GM19468 (cell line): ENCODE measurements around the gene DCST1.

Experiments used
- ATAC-seq: cut with Tn5 transposase; IDR thresholded peaks from one replicate; pipeline ENCODE4 v1.9.1; 2021; ENCODE audit warnings: mild to moderate bottlenecking, moderate library complexity, moderate number of reproducible peaks; ENCODE audit not compliant: unreplicated experiment; ENCODE audit errors: extremely low read depth

The DCST1 gene

DNA sequence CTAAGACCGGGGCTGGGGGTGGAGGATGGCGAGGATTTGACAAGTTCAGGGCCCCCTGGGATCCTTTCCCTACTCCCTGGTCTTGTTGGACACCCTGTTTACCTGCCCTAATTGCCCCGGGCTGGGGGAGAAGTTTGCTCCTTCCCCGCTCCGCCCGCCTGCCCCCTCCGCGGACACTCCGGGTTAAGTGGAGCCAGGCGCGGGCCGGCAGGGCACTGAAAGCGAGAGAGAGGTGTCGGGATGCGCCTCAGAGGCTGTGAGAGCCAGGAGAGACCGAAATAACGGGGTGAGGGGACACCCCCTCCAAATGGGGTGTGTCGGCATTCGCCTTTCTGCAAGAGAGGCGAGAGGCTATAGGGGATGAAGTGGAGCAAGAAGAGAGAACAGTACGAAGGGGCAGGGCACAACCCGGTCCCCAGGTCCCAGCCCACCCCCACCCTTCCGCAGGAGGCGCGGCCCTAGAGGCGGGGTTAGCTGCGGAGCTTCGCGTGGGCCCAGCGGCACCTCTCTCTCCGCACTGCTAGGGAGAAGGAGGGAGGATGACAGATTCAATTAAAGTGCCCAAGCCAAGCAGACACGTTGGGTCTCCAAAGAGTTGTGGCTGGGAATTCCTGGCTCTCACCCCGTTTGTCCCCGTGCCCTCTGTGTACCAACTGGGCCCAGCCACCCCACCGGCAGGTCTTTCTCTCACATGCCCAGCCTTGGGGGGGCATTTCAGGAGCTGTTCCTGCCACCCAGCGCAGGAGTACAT is 48.9 kb downstream of the DCST1 start:
- ATAC-seq = no peak

DNA sequence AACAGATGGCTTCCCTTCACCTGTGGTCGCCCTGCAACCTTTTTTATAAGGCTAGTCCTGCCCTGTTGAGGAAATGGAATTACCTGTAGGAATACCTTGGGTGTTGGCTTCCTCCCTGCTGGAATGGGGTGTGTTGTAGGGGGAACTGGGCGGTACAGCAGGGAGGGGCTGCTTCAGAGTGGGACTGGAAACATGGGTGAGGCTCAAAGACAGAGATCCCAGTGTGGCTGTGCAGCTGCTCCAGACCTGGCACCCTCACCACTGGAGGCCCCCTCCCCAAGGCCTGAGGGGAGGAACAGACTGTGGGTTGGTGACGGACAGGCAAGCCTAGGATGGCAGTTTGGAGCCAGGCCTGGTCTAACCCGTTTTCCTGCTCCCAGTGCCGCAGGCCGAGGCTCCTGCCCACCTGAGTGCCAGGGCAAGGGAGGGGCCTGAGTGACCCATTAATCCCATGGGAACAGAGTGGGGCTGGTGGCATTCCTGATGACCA is 49.5 kb downstream of the DCST1 start:
- ATAC-seq = no peak

DNA sequence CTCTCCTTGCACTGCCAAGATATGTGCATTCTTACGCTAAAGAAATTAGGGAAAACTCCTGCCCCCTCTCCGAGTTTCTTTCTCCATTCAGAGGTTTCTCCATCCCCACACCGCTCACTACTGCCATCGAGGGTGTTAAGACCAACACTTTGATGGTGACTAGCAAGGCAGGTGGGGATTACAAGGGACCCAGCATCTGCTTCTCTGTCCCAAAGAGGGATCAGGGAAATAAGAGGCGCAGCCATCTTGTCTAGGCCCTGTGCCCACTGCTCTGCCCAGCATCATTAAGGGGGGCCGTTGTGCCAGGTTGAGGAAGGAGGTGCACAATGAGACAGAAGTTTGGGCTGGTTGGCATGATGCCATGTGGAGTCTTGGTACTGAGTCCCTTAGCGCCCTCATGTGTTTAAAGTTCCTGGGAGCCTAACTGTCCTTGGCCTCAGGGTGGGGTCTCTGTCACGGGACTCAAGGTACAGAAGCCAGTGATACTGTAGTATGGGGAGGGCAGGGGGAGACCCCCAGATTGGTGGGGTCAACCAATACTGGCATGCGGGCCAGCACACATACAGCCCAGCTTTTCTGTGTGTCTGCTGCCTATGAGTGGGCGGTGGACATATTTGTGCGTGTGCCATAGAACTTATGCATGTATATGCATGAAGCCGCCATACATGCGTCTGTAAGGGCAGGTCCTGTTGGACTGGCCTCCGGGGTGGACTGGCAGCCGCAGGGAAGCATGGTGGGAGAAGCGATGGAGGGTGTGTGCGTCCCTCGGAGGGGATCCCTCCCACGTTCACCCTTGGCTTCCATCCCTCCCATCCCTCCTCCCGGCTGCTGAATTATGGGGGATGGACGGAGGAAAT is 50.5 kb downstream of the DCST1 start:
- no peak for ATAC-seq

DNA sequence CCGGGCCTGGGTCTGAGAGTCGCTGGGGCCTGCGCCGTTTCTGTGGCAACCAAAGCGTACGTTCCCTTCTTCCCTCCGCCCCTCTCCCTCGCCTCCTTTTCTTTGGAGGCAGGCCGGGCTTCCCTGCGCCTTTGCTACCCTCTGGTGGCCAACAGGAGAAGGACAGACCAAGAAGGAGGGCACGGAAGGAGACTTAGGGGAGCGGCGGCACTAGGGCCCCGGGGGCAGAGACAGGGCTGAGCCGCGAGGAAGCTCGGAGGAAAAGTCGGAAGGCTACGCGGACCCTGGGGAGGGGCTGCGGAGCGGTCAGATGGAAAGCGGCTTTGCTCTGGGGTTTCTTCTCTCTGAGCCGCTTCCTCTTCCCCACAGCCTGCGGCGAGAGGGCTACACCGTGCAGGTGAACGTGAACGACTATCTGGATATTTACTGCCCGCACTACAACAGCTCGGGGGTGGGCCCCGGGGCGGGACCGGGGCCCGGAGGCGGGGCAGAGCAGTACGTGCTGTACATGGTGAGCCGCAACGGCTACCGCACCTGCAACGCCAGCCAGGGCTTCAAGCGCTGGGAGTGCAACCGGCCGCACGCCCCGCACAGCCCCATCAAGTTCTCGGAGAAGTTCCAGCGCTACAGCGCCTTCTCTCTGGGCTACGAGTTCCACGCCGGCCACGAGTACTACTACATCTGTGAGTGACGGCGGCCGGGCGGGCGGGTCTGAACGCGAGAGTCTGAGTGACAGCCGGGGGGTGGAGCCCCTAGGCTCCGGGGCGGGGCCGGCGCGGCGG is 51.3 kb downstream of the DCST1 start:
- ATAC-seq = peak; percentile 65

DNA sequence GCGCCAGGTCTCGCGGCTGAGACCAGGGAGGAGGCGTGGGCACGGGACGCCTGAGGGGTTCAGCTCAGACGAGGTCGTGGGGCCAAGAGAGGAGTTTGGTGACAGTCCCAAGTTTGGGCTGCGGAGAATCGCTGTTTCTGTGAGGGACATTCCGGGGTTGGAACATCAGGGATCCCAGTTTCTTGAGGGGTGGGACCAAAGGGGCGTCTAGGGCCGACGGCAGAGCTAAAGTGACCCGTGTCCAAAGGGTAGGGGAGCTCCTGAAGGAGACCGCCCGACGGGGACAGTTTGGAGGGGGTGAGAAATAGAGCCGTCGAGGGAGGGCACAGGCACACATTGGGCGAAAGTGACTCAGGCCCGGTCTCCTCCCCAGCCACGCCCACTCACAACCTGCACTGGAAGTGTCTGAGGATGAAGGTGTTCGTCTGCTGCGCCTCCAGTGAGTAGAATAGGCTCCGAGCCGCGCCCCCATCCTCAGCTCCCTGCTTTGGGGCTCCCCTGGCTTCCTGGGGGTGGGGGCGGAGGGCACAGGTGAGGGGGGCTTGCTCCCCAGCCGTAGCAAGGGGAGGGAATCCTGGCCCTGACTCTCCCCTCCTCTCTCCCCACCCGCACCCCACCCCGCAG is 52.0 kb downstream of the DCST1 start:
- no peak for ATAC-seq

DNA sequence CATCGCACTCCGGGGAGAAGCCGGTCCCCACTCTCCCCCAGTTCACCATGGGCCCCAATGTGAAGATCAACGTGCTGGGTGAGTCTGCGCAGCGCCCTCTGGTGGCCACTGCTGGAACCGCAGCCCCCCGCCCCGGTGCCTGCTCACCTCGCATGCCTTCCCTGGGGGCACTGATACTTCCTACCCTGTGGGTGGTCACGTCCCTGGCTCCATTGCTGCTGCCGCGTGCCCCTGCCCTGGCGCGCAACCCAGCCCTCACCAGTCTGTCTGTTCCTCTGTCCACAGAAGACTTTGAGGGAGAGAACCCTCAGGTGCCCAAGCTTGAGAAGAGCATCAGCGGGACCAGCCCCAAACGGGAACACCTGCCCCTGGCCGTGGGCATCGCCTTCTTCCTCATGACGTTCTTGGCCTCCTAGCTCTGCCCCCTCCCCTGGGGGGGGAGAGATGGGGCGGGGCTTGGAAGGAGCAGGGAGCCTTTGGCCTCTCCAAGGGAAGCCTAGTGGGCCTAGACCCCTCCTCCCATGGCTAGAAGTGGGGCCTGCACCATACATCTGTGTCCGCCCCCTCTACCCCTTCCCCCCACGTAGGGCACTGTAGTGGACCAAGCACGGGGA is 52.6 kb downstream of the DCST1 start:
- ATAC-seq = no peak

DNA sequence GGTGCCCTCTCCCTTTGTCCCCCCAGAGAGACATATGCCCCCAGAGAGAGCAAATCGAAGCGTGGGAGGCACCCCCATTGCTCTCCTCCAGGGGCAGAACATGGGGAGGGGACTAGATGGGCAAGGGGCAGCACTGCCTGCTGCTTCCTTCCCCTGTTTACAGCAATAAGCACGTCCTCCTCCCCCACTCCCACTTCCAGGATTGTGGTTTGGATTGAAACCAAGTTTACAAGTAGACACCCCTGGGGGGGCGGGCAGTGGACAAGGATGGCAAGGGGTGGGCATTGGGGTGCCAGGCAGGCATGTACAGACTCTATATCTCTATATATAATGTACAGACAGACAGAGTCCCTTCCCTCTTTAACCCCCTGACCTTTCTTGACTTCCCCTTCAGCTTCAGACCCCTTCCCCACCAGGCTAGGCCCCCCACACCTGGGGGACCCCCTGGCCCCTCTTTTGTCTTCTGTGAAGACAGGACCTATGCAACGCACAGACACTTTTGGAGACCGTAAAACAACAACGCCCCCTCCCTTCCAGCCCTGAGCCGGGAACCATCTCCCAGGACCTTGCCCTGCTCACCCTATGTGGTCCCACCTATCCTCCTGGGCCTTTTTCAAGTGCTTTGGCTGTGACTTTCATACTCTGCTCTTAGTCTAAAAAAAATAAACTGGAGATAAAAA is 53.4 kb downstream of the DCST1 start:
- no peak for ATAC-seq

DNA sequence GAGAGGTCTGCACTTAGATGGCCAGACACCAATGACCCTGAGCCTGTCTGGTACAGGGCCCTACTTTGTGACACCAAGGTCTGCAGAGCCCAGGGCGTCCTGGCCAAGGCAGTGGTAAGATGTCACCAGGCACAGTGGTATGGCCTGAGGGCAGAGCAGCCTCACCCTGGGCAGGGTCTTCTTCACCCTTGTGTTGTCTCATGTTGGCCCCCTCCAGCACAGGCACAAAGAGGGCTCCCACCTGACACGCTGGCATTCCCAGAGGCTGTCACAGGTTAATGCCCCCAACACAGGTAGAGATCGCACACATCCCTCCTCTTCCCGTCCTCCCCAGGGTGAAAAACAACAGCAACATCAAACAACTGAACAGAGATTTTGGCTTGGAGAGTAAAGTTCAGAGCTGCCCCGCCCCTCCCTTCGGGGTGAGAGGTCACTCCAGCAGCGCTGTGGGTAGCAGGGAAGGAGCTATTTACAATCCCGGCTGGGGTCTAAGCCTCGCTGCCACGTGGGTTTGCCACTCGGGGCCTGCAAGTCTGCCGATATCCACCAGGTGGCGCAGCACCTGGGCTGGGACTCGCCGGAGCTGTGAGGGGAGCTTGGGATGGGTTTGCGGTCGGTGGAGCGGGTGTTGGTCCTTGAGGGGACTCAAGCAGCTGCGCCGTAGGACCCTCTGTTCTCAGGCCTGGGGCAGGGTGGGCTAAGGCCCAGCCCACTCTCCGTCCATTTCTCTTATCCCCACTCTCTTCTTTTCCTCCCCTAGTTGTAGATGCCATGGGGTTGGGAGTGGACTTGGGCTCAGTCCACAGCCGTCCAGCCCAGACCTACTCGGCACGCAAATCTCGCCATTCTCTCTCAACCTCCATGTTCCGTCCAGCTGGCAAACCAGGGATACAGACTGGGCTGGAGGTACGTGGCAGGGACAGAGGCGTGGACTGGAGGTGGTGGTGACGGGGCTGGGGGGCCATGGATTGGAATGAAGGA is 57.7 kb downstream of the DCST1 start:
- ATAC-seq = no peak

DNA sequence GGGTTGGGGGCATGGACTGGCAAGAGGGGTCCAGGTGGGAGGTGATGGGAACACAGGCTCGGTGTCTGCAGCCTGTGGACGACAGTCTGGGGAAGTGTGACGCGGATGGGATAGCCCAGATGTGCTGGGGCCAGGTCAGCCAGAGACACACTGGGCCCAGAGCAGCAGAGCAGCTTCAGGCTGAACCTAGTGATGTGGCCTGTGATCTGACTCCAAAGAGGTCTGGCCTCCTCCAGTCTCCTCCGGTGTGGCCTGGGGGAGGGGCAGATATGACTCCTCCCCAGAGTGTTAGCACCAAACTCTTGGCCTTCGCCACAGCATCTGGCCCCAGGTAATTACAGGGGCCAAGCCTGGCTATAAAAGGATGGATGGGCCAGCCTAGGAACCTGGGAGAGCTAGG is 58.5 kb downstream of the DCST1 start:
- no peak for ATAC-seq

DNA sequence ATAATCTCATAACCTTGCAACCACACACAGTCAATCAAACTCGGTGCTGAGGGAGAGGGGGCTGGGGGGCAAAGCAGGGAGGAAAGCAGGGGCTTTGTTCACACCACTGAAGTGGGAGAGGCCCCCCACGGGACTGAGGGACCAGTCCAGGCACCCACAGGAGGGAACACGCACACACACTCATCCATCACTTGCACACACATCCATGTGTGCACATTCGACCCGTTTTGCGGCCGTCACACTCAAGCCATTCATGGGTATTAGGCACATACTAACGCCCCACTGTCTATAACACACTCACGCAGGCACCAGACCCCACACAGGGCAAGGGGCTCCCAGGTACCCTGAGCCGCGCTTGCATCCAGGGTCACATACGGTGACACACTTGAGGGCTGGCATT is 59.0 kb downstream of the DCST1 start:
- ATAC-seq = no peak

DNA sequence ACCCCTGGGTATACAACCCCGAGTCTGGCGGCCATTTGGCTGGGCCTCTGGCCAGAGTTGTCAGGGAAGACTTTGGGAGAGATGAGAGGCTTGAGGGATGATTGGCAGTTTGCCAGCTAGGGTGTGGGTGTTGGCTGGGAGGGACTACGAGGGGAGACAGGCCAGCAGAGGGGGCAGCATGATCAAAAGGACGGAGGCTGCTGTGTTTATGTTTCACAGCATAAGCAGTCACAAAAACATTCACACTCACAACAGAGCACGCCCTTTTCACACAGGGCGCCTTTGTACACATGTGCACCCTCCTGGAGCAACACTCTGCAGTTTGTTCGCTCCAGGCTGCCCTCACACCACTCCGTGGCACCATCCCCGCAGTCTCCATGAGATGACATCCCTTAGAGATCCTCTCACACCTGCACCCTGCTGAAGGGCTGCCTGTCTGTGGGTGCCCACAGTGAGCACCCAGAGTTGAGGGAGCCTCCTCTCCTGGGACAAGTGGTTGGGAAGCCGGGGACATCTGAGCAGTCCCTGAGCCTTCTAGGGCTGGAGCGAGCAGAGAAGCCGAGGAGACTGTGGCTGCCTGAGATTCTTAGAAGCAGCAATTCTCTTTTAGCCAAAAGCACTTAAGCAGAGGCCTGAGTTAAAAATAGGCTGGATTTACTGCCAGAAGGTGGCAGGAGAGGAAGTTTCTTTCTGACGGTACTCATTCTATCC is 60.4 kb downstream of the DCST1 start:
- no peak for ATAC-seq

DNA sequence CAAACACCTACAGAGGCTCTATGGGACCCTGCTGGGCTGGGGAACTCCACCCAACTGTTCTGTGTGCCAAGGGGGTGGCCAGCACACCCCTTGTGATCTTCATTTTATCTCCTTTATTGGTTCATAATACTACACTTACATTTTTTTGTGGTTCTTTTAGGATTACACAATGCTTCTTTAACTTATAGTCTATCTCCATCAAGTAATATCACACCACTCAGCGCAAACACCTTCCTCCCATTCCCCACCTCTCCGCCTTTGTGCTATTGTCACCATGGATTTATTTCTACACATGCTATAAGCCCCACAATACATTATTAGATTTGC is 61.0 kb downstream of the DCST1 start:
- no peak for ATAC-seq

DNA sequence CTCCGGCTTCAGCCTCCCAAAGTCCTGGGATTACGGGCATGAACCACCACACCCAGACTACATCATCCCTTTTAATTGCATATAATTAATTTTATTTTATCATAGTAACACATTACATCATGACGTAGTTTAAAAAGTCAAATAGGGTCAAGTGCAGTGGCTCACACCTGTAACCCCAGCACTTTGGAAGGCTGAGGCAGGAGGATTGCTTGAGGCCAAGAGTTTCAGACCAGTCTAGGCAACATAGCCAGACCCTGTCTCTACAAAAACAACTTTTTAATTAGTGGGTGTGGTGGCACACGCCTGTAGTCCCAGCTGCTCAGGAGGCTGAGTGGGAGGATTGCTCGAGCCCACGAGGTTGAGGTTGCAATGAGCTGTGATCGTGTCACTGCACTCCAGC is 65.7 kb downstream of the DCST1 start:
- no peak for ATAC-seq
